ENCODE results near the gene PPP1R1B.

PPP1R1B gene

GRCh38 chr17:39617446-39618245 is 9.1 kb upstream of the PPP1R1B start:
- peak; percentile 18 for DNase-seq

DNA sequence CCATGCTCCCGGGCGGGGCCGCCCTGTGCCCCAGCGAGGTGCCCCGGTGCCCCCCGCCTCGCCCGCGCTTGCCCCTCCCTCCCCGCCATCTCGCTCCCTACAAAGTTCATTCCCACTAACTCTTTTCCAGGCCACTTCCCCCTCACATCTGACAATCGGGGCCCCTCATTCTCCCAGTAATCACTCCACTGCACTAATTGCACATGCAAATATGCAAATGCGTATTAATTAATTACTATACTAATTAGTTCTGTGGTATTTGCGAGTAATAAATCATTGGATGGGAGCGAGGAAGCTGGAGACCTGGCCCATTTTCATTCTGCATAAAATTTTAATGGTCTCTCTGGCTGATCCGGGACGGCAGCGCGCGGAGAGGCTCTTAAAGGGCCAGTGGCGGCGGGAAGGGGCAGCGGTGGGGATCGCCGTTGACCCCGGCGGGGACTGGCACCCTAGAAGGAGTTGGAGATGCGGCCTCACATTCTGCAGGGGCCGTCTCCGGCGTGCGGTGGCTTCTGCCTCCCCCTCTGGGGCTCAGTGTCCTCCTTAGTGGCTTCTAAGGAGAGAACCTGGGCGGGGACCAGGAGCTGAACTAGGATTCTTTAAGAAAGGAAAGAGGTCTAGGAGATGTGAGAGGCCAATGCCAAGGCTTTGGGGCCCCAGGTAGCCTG is 8.4 kb upstream of the PPP1R1B start:
- no peak for DNase-seq

- DNase-seq: no peak
Observed at GRCh38 chr17:39618956-39619785, 7.6 kb upstream of the PPP1R1B start.

DNA sequence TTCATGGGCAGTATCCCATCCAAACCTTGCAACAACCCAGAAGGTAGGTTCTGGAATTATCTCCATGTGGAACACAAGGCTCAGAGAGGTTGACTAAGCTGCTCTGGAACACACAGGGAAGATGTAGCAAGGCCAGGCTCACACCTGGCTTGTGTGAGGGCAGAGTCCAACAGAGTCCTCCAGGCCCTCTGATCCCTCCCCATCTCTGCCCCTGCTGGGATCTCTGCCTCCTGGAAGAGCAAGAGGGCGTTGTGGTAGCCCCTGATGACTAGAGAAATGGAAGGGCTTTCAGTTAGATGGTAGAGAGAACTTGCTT is 7.0 kb upstream of the PPP1R1B start:
- no peak for DNase-seq

DNA sequence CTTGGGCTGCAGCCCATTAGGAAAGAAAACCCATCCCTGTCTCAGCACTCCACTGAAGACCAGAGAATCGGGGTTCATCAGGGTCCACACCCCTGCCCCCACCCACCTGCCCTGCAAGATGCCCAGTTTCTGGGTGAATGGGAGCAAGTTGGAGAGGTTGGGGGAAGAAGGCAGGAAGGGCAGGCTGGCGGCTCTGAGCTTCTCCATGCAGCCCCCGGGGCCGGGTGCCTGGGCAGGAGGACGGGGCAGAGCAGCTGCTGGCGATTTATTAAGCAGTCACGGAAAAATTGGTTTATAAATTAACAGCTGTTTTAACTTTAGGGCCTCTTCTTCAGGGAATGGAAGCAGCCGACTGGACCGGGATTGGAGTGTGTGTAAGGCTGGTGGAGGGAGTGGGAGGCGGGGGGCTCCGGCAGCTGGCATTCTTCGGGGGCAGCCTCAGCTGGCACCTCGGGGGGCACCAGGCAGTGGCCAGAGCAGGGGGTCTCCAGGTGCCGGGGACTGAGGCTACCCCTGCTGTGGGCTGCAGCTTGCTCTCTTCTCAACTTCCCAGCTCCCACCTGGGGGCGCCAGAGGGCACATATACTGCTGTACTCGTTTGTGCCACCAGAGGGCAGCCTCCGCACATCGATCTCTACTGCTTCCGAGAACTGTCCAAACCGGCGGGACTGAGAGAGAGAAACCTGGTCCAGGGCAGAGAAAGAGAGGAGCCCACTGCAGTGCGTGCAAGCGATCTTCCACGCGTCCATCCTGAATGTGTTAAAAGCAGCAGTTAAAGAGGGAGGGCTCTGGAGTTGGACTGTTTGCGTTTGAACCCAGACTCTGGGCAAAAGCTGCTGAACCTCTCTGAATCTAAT is 5.0 kb upstream of the PPP1R1B start:
- DNase-seq: peak; percentile 92

- no peak for DNase-seq
Observed at GRCh38 chr17:39622380-39623006, 4.3 kb upstream of the PPP1R1B start.

- peak; percentile 88 for DNase-seq
Observed at GRCh38 chr17:39623356-39623950, 3.3 kb upstream of the PPP1R1B start.

DNA sequence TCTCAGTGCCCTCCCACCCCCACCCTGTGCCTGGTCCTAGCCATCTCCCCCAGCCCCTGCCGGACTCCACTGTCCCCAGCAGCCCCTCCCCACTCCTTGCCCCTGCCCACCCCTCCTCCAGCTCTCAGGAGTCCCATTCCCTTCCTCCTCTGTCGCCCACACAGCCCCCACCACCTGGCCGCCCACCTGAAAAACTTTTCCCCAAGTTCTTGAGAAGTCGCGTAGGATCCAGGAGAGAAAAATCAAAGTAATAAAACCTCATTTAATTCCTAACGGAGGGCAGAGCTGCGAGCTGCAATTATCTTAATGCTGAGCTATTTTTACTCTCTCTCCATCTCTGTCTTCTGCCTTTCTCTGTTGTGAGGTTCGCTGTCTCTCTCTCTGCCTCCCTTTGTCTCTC is 2.4 kb upstream of the PPP1R1B start:
- DNase-seq: no peak

DNA sequence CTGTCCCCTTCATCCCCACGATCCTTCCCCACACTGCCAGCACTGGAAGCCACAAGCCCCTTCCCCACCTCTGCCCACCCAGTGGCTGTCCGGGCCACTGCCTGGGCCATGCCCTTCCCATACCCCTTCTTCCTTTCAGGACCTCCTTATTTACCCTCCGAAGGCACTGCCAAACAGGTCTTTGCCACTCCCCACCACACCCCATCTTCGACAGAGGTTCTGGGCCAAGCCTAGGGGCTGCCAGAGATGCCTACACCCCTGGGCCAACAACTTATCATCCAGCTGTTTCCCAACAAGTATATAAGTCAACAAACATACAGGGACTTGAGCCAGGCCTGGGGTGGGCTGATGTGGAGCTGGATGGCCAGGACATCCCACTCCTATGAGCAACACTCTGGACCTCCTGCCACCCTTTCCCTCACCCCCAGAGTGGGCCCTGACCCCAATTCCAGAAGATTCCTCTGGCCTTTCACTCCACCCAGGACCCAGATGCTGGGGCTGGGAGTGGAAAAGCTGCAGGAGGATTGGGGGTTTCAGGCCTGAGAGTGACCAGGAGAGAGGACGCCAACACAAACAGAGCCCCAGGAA is 1.5 kb upstream of the PPP1R1B start:
- no peak for DNase-seq

GRCh38 chr17:39627047-39627711 is 427 bp downstream of the PPP1R1B start:
- no peak for DNase-seq

- no peak for DNase-seq
Observed at GRCh38 chr17:39627712-39628516, 1.2 kb downstream of the PPP1R1B start.

DNA sequence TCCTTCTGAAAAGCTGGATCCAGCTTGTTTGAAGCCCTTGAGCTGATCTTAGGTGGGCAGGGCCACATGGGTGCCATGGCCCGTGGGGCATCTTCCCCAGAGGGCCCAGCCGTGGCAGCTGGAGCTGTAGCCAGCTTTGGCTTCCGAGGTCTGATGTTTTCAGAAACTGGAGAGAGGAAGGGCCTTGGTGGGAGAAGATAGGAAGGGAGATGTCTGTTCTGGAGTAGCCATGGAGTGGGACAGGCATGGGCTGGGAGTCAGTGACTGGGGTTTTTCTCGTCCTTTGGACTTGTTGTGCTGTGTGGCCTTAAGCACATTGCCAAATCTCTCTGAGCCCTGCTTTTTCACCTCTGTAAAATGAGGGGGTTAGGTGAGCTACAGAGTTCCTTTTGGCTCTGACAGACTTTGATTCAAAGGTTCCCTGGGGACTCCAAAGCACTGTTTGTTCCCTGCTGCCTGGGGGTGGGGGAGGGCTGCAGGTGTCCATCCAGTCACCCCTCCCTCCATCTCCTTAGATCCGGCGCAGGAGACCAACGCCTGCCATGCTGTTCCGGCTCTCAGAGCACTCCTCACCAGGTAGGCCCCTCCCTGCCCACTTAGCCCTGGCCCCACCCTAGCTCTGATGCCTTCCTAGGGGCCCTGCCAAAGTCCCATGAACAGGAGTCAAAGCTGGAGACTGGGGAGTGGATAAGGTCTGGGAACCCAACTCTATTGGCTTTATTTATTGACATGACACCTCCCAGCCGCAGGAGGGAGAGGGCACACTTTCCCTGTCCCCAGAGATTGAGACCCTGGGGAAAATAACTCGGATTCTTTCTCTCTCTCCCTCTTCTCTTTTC is 2.1 kb downstream of the PPP1R1B start:
- DNase-seq: no peak

DNA sequence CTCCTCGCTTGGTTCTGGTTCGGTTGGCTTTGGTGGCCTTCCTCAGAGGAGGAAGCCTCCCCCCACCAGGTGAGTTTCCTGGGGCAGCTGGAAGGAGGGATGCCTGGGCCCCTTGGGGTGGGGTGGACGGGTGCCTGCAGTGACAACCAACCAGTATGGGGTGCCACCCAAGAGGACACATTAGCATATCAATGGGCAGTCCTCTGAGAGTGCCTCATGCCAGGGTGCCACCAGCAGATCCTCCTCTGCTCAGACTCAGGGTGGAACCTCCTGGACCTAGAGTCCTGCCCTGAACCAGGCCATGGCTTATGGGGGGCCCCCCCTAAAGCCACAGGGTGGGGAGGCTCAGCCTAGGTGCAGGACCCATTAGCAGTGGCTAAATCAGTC is 2.7 kb downstream of the PPP1R1B start:
- no peak for DNase-seq

- DNase-seq: no peak
Observed at GRCh38 chr17:39629898-39630297, 3.1 kb downstream of the PPP1R1B start.

- DNase-seq: no peak
Observed at GRCh38 chr17:39631403-39631802, 4.7 kb downstream of the PPP1R1B start.

DNA sequence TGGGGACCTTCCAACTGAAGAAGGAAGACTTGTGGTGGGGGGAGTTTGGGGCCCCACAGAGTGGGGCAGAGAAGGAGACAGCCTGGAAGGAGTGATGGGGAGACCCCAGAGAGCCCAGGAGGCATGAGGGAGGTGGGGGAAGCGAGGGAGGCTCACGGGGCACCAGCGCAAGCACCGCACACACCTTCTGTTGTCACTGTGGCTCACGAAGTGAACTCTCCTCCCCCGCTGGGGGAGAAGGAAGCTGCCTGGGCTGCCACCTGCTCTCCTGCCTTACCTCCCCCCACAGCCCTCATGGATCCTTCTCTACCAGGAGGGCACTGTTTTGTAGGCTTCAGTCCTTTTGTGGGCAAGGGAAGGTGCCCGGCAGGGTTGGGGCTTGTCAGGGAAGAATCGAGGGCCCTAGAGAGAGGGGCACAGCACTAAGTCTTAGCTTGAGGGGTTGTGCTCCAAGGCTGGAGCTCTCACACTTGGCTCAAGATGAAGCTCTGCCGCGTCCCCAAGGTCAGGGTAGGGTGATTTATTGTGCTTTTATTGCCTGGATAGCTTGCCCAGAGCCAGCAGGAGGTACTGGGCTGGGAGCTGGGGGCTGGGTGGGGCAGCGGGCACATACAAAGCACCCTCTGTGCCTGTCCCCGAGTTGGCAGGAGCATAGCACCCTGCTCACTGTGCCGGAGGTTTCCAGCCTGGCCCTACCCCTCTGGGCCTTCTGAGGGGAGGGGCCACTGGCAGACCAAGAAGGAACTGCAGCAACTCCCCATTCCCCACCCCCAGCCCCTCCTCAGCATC is 5.6 kb downstream of the PPP1R1B start:
- peak; percentile 70 for DNase-seq

- DNase-seq: no peak
Observed at GRCh38 chr17:39633570-39634183, 6.9 kb downstream of the PPP1R1B start.

- peak; percentile 68 for DNase-seq
Observed at GRCh38 chr17:39634384-39634871, 7.7 kb downstream of the PPP1R1B start.

Measured in midbrain (tissue), 1 donor.